DND-41 (cell line): Measurements from ENCODE around the gene ABCC3.

Source experiments
- ATAC-seq: fragments of 200-7000 bp; cut with Tn5 transposase; 3 replicates; pipeline ENCODE4 v1.9.1; 2021; ENCODE audit warnings: low read depth; ENCODE audit not compliant: insufficient read depth
- DNase-seq: peaks from one replicate; pipeline ENCODE4 v3.0.0-alpha.2; 2020
- H2AFZ ChIP-seq: 2 replicates; pipeline ENCODE4 v1.6.0; 2012; ENCODE audit warnings: low read depth, low read length
- H3K27ac ChIP-seq: 2 replicates; pipeline ENCODE4 v1.5.1; 2012; ENCODE audit warnings: low read length, inconsistent platforms
- H3K27me3 ChIP-seq: fragments of 200-600 bp; sonication (generic); 2 replicates; pipeline ENCODE4 v1.6.0; 2012; ENCODE audit warnings: low read length, mild to moderate bottlenecking, inconsistent platforms; ENCODE audit not compliant: insufficient read depth, poor library complexity
- H3K36me3 ChIP-seq: 2 replicates; pipeline ENCODE4 v1.5.1; 2012; ENCODE audit warnings: low read length, inconsistent platforms; ENCODE audit not compliant: insufficient read depth
- H3K4me1 ChIP-seq: 2 replicates; pipeline ENCODE4 v1.5.1; 2012; ENCODE audit warnings: mild to moderate bottlenecking, low read length; ENCODE audit not compliant: insufficient read depth
- H3K4me2 ChIP-seq: 2 replicates; pipeline ENCODE4 v1.6.0; 2012; ENCODE audit warnings: mild to moderate bottlenecking, moderate library complexity, low read length, inconsistent platforms; ENCODE audit not compliant: insufficient read depth
- H3K4me3 ChIP-seq, 2 experiments: fragments of 200-600 bp in 1 of 2; shearing (Covaris generic) in 1 of 2; 2 replicates each; pipeline ENCODE4 v1.5.1; 2012 to 2016; ENCODE audit warnings: inconsistent platforms in 2 of 2, low read length in 2 of 2, mild to moderate bottlenecking in 2 of 2, low read depth in 1 of 2, moderate library complexity in 1 of 2
- H3K79me2 ChIP-seq: 2 replicates; pipeline ENCODE4 v1.6.0; 2012; ENCODE audit warnings: low read length, inconsistent platforms; ENCODE audit not compliant: insufficient read depth
- H3K9ac ChIP-seq: 2 replicates; pipeline ENCODE4 v1.6.0; 2012; ENCODE audit warnings: low read depth, mild to moderate bottlenecking, inconsistent platforms, low read length, moderate library complexity
- H3K9me3 ChIP-seq: 2 replicates; pipeline ENCODE4 v1.5.1; 2012; ENCODE audit warnings: low read length, moderate library complexity, mild to moderate bottlenecking, inconsistent platforms; ENCODE audit not compliant: insufficient read depth, severe bottlenecking
- H4K20me1 ChIP-seq: 2 replicates; pipeline ENCODE4 v1.6.0; 2012; ENCODE audit warnings: low read length; ENCODE audit not compliant: insufficient read depth
- EZH2 ChIP-seq: IDR thresholded peaks from 3 replicates; pipeline ENCODE4 v1.6.1; 2012; ENCODE audit warnings: borderline replicate concordance, low read depth, mild to moderate bottlenecking, moderate library complexity, low read length, inconsistent platforms; ENCODE audit not compliant: severe bottlenecking
- TF ChIP-seq, protein P1 (sequence below): IDR thresholded peaks from 2 replicates; pipeline ENCODE4 v1.5.1; 2012; ENCODE audit warnings: borderline replicate concordance, low read length, moderate library complexity, mild to moderate bottlenecking; ENCODE audit not compliant: poor library complexity, severe bottlenecking; ENCODE audit errors: extremely low read depth

The ABCC3 gene

GRCh38 chr17:50631908-50632571 lies 2.6 kb upstream of the ABCC3 start:
- DNase-seq (no peak), ATAC-seq (no peak)
- H3K36me3 ChIP-seq, result no peaks in the 10 kb centered on the region
- no peak overlapping the region for H3K4me3 ChIP-seq
- TF ChIP-seq EZH2, result no peak
- TF ChIP-seq, protein P1, sequence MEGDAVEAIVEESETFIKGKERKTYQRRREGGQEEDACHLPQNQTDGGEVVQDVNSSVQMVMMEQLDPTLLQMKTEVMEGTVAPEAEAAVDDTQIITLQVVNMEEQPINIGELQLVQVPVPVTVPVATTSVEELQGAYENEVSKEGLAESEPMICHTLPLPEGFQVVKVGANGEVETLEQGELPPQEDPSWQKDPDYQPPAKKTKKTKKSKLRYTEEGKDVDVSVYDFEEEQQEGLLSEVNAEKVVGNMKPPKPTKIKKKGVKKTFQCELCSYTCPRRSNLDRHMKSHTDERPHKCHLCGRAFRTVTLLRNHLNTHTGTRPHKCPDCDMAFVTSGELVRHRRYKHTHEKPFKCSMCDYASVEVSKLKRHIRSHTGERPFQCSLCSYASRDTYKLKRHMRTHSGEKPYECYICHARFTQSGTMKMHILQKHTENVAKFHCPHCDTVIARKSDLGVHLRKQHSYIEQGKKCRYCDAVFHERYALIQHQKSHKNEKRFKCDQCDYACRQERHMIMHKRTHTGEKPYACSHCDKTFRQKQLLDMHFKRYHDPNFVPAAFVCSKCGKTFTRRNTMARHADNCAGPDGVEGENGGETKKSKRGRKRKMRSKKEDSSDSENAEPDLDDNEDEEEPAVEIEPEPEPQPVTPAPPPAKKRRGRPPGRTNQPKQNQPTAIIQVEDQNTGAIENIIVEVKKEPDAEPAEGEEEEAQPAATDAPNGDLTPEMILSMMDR, result no peak
- no peak overlapping the region for H3K27ac ChIP-seq
- H3K27me3 ChIP-seq, result peaks cover 31% of the 10 kb centered on the region
- H2AFZ ChIP-seq, result no peak overlapping the region
- H4K20me1 ChIP-seq, result peaks cover 13% of the 10 kb centered on the region
- no peak overlapping the region for H3K9ac ChIP-seq
- no peaks in the 10 kb centered on the region for H3K9me3 ChIP-seq
- no peaks in the 10 kb centered on the region for H3K4me1 ChIP-seq
- no peak overlapping the region for H3K4me2 ChIP-seq
- H3K79me2 ChIP-seq, result no peaks in the 10 kb centered on the region

GRCh38 chr17:50632637-50633036 lies 2.0 kb upstream of the ABCC3 start:
- no peak for TF ChIP-seq EZH2
- TF ChIP-seq, protein P1, result no peak
- Histone ChIP-seq H3K27me3 (peaks cover 28% of the 10 kb centered on the region), H3K36me3 (no peaks in the 10 kb centered on the region), H3K27ac (no peak overlapping the region), H4K20me1 (peaks cover 13% of the 10 kb centered on the region), H3K9ac (no peak overlapping the region), H3K4me3 (no peak overlapping the region), H3K4me2 (no peak overlapping the region), H3K9me3 (no peaks in the 10 kb centered on the region), H3K4me1 (no peaks in the 10 kb centered on the region), H3K79me2 (no peaks in the 10 kb centered on the region), H2AFZ (no peak overlapping the region)
- ATAC-seq (no peak), DNase-seq (no peak)

GRCh38 chr17:50633683-50634082 lies 998 bp upstream of the ABCC3 start:
- Histone ChIP-seq H4K20me1 (peaks cover 13% of the 10 kb centered on the region), H3K36me3 (no peaks in the 10 kb centered on the region), H3K4me1 (no peaks in the 10 kb centered on the region), H3K4me3 (no peak overlapping the region), H3K9ac (no peak overlapping the region), H2AFZ (no peak overlapping the region), H3K9me3 (no peaks in the 10 kb centered on the region), H3K27ac (no peak overlapping the region), H3K27me3 (peaks cover 18% of the 10 kb centered on the region), H3K4me2 (no peak overlapping the region), H3K79me2 (no peaks in the 10 kb centered on the region)
- ATAC-seq (no peak), DNase-seq (no peak)
- TF ChIP-seq, protein P1, result no peak
- TF ChIP-seq EZH2, result no peak
